Stomach (tissue), 9 donors: ENCODE results near the gene OCSTAMP. TPM values are rescaled to one million over a fixed set of nuclear protein-coding genes. Genes with fewer than 3 reads are reported as not detected.

Source experiments
- DNase-seq, 2 donors: peaks; one replicate each; pipeline versions ENCODE4 v3.0.0 to v3.0.0-alpha.2; 2013 to 2019
- H3K27ac ChIP-seq, 5 donors: fragments of 200-600 bp in 4 of 5; sonication (generic) in 4 of 5; one replicate each; pipeline ENCODE4 v1.5.1; 2013 to 2019; ENCODE audit warnings: mild to moderate bottlenecking in 1 of 5, moderate library complexity in 1 of 5
- H3K27me3 ChIP-seq, 3 donors: fragments of 200-600 bp; sonication (generic); one replicate each; pipeline ENCODE4 v1.5.1; 2017 to 2019; ENCODE audit warnings: mixed run types in 1 of 3
- H3K36me3 ChIP-seq, 4 donors: fragments of 200-600 bp; sonication (generic); 1 replicate in 3 of 4; 2 replicates in 1 of 4; pipeline ENCODE4 v1.5.1; 2016 to 2019
- H3K4me1 ChIP-seq, 4 donors: fragments of 200-600 bp; sonication (generic); one replicate each; pipeline ENCODE4 v1.5.1; 2016 to 2019
- H3K4me3 ChIP-seq, 4 donors: fragments of 200-600 bp; sonication (generic) in 3 of 4; one replicate each; pipeline ENCODE4 v1.5.1; 2016 to 2019; ENCODE audit warnings: mild to moderate bottlenecking in 1 of 4
- H3K9me3 ChIP-seq, 4 donors: fragments of 200-600 bp; sonication (generic); one replicate each; pipeline ENCODE4 v1.5.1; 2016 to 2019
- CTCF ChIP-seq, 7 experiments: fragments of 450-650 bp in 4 of 7; fragments of 200-600 bp in 3 of 7; sonication (generic) in 3 of 7; IDR thresholded peaks; one replicate each; pipeline ENCODE4 v1.5.1; 2016 to 2019; ENCODE audit warnings: antibody characterized with exemption in 7 of 7, control low read depth in 2 of 7, mild to moderate bottlenecking in 1 of 7
- EP300 ChIP-seq: sonication (generic); formaldehyde crosslinking; IDR thresholded peaks from one replicate; pipeline ENCODE4 v1.6.1; 2017; ENCODE audit warnings: antibody characterized with exemption
- POLR2A ChIP-seq, 4 donors: fragments of 450-650 bp; IDR thresholded peaks; one replicate each; pipeline ENCODE4 v1.6.1; 2016; ENCODE audit warnings: antibody characterized with exemption in 4 of 4, control low read depth in 2 of 4, mild to moderate bottlenecking in 1 of 4, moderate library complexity in 1 of 4
- POLR2AphosphoS5 ChIP-seq, 3 donors: sonication (generic); formaldehyde crosslinking; IDR thresholded peaks; one replicate each; pipeline ENCODE4 v1.6.1; 2016; ENCODE audit warnings: antibody characterized with exemption in 3 of 3
- WGBS, 5 donors: extraction: QIAGEN DNeasy Blood & Tissue Kit in 3 of 5; methylation state at CpG; one replicate each; pipeline versions ENCODE4 v1.1.5 to v1.1.7; 2013 to 2018; 5-methylcytosine and 5-hydroxymethylcytosine counted together
- intact Hi-C: fragments of 100-400 bp; cut with DNase I; formaldehyde crosslinking; loops from one replicate; pipeline ENCODE4 v1.15.1; 2023; ENCODE audit warnings: low total_unique reads
- polyA plus RNA-seq, 3 donors: library from polyadenylated mRNA; stranded (reverse); fragments of 200-250 nt; gene quantifications; one replicate each; pipeline ENCODE4 v1.2.3, GENCODE V29; 2013
- total RNA-seq, 5 donors: library from RNA; depleted of rRNA; stranded (reverse); fragments of >200 nt; gene quantifications; one replicate each; pipeline versions ENCODE4 v1.1.0 to v1.2.3, GENCODE V29; 2014 to 2016
- donor health status: healthy with polysubstance abuse.
- donor health status: Bipolar disorder and iron deficiency.
- donor health status: healthy.

The OCSTAMP gene
- total and polyA plus RNA-seq, 8 donors: not detected

- 55 to 80% (median 67%) methylated on average over 7 of the region's 7 CpGs for WGBS, 5 donors
- peaks cover 12 to 30% (median 23%) of the 10 kb centered on the region in 4 donors for H3K4me1 ChIP-seq
- intact Hi-C loops: no loop called here
These were observed 13.9 kb upstream of the OCSTAMP start for GRCh38 chr20:46564241-46564957.

GRCh38 chr20:46563860-46564221, 13.4 kb upstream of the OCSTAMP start:
- DNase-seq: no peak
- Histone ChIP-seq H3K4me3 (no peak overlapping the region), H3K9me3 (no peaks in the 10 kb centered on the region), H3K4me1 (peaks cover 9 to 26% (median 20%) of the 10 kb centered on the region in 4 donors), H3K27ac (no peak overlapping the region), H3K27me3 (no peaks in the 10 kb centered on the region), H3K36me3 (no peaks in the 10 kb centered on the region)
- intact Hi-C loops: no loop called here
- no peak for TF ChIP-seq CTCF (IDR thresholded peaks at IDR 0.05)
- no peak for TF ChIP-seq POLR2A (IDR thresholded peaks at IDR 0.05)
- TF ChIP-seq POLR2AphosphoS5 (IDR thresholded peaks at IDR 0.05): no peak
- no peak for TF ChIP-seq EP300
- 57 to 82% (median 77%) methylated on average over 2 of the region's 2 CpGs for WGBS, 5 donors

More at GRCh38 chr20:46564241-46564957, 13.9 kb upstream of the OCSTAMP start:
- TF ChIP-seq POLR2A (IDR thresholded peaks at IDR 0.05) (no peak), CTCF (IDR thresholded peaks at IDR 0.05) (no peak), POLR2AphosphoS5 (IDR thresholded peaks at IDR 0.05) (no peak), EP300 (no peak)
- Histone ChIP-seq H3K36me3 (no peaks in the 10 kb centered on the region), H3K4me3 (no peak overlapping the region), H3K27ac (no peak overlapping the region), H3K27me3 (no peaks in the 10 kb centered on the region), H3K9me3 (no peaks in the 10 kb centered on the region)
- no peak for DNase-seq

- WGBS, 5 donors: 85 to 87% (median 87%) methylated on average over 16 of the region's 16 CpGs
- no peaks in the 10 kb centered on the region for H3K36me3 ChIP-seq
- no peak for TF ChIP-seq POLR2A (IDR thresholded peaks at IDR 0.05)
- no peak for TF ChIP-seq CTCF (IDR thresholded peaks at IDR 0.05)
- TF ChIP-seq POLR2AphosphoS5 (IDR thresholded peaks at IDR 0.05): no peak
- no peak for TF ChIP-seq EP300
- DNase-seq: no peak
- H3K4me1 ChIP-seq: peaks cover 4 to 24% (median 18%) of the 10 kb centered on the region in 4 donors
- no peaks in the 10 kb centered on the region for H3K27me3 ChIP-seq
- intact Hi-C loops: no loop called here
- H3K4me3 ChIP-seq: peak overlapping the region in 2 of 4 donors; percentile 37 to 40
- H3K9me3 ChIP-seq: no peaks in the 10 kb centered on the region
- peak overlapping the region in 3 of 5 donors; percentile 47 to 63 (median 50) for H3K27ac ChIP-seq
These were observed 12.9 kb upstream of the OCSTAMP start for GRCh38 chr20:46563170-46563859.

- H3K27ac ChIP-seq: peak overlapping the region in 3 of 5 donors; percentile 47 to 63 (median 50)
- WGBS, 5 donors: 12 to 16% (median 13%) methylated on average over 19 of the region's 19 CpGs
- intact Hi-C loops: no loop called here
These were observed 12.1 kb upstream of the OCSTAMP start for GRCh38 chr20:46562373-46563169.

More at GRCh38 chr20:46562373-46563169, 12.1 kb upstream of the OCSTAMP start:
- H3K4me1 ChIP-seq: peaks cover 4 to 23% (median 16%) of the 10 kb centered on the region in 4 donors
- TF ChIP-seq POLR2AphosphoS5 (IDR thresholded peaks at IDR 0.05) (peak in 1 of 3 donors; percentile 21), POLR2A (IDR thresholded peaks at IDR 0.05) (no peak), CTCF (IDR thresholded peaks at IDR 0.05) (peak in 5 of 7 experiments; percentile 69 to 95 (median 84))
- no peaks in the 10 kb centered on the region for H3K36me3 ChIP-seq
- no peaks in the 10 kb centered on the region for H3K27me3 ChIP-seq
- no peaks in the 10 kb centered on the region for H3K9me3 ChIP-seq
- H3K4me3 ChIP-seq: peak overlapping the region; percentile 22 to 40 (median 36)
- DNase-seq: peak; percentile 76 to 90
